GM23248 (cell line): ENCODE data around the gene PTPRN2. TPM values are rescaled to one million over a fixed set of nuclear protein-coding genes. Genes with fewer than 3 reads are reported as not detected.

Experiments
- DNase-seq: peaks from one replicate; pipeline ENCODE4 v3.0.0-alpha.2; 2015
- H2AFZ ChIP-seq: fragments of 200-600 bp; sonication (generic); 2 replicates; pipeline ENCODE4 v1.6.1; 2016; ENCODE audit warnings: antibody characterized with exemption
- H3F3A ChIP-seq: fragments of 200-600 bp; sonication (generic); 2 replicates; pipeline ENCODE4 v1.6.1; 2016; ENCODE audit warnings: mild to moderate bottlenecking, antibody characterized with exemption, mixed run types; ENCODE audit not compliant: insufficient read depth
- H3K27ac ChIP-seq: fragments of 200-600 bp; sonication (generic); 2 replicates; pipeline ENCODE4 v1.5.1; 2016; ENCODE audit warnings: mild to moderate bottlenecking
- H3K27me3 ChIP-seq: fragments of 200-600 bp; sonication (generic); replicated peaks from 2 replicates; pipeline ENCODE4 v1.6.1; 2016; ENCODE audit warnings: mild to moderate bottlenecking; ENCODE audit not compliant: insufficient read depth
- H3K36me3 ChIP-seq: fragments of 200-600 bp; sonication (generic); 2 replicates; pipeline ENCODE4 v1.6.1; 2016; ENCODE audit warnings: low read depth, mild to moderate bottlenecking
- H3K4me1 ChIP-seq: fragments of 200-600 bp; sonication (generic); 2 replicates; pipeline ENCODE4 v1.6.1; 2016; ENCODE audit warnings: mild to moderate bottlenecking; ENCODE audit not compliant: insufficient read depth
- H3K4me2 ChIP-seq: fragments of 200-600 bp; sonication (generic); one replicate; pipeline ENCODE4 v1.6.1; 2016; ENCODE audit warnings: mild to moderate bottlenecking; ENCODE audit not compliant: unreplicated experiment
- H3K4me3 ChIP-seq: fragments of 200-600 bp; sonication (generic); 2 replicates; pipeline ENCODE4 v1.5.1; 2016; ENCODE audit warnings: mild to moderate bottlenecking
- H3K79me2 ChIP-seq: fragments of 200-600 bp; sonication (generic); 2 replicates; pipeline ENCODE4 v1.6.1; 2016; ENCODE audit warnings: mild to moderate bottlenecking; ENCODE audit not compliant: insufficient read depth
- H3K9ac ChIP-seq: fragments of 200-600 bp; sonication (generic); 2 replicates; pipeline ENCODE4 v1.6.1; 2016; ENCODE audit warnings: mild to moderate bottlenecking
- H3K9me2 ChIP-seq: fragments of 200-600 bp; sonication (generic); 2 replicates; pipeline ENCODE4 v1.6.1; 2016; ENCODE audit warnings: mixed run types, mild to moderate bottlenecking, moderate library complexity; ENCODE audit not compliant: insufficient read depth
- H3K9me3 ChIP-seq: fragments of 200-600 bp; sonication (generic); one replicate; pipeline ENCODE4 v1.6.1; 2017; ENCODE audit warnings: low read depth
- H4K20me1 ChIP-seq: fragments of 200-600 bp; sonication (generic); 2 replicates; pipeline ENCODE4 v1.6.0; 2016; ENCODE audit not compliant: insufficient read depth
- EZH2 ChIP-seq: fragments of 200-600 bp; sonication (generic); IDR thresholded peaks from 2 replicates; pipeline ENCODE4 v1.6.1; 2018; ENCODE audit warnings: antibody characterized with exemption, mild to moderate bottlenecking; ENCODE audit not compliant: insufficient read depth, poor library complexity, severe bottlenecking
- EZH2phosphoT487 ChIP-seq: fragments of 200-600 bp; sonication (generic); IDR thresholded peaks from 2 replicates; pipeline ENCODE4 v1.6.1; 2018; ENCODE audit warnings: antibody characterized with exemption, moderate library complexity, mild to moderate bottlenecking, low read depth; ENCODE audit not compliant: insufficient read depth
- WGBS, 2 experiments: methylation state at CpG; one replicate each; pipeline ENCODE4 v1.1.6; 2015 to 2017; ENCODE audit warnings: low lambda C conversion rate in 2 of 2, low coverage in 1 of 2; ENCODE audit errors: missing lambda C conversion rate in 2 of 2; 5-methylcytosine and 5-hydroxymethylcytosine counted together
- in situ Hi-C: fragments of 300-500 bp; cut with MboI; formaldehyde crosslinking; loops from 2 replicates; pipeline ENCODE4 v1.15.0; 2020
- polyA plus RNA-seq: library from polyadenylated mRNA; unstranded; fragments of >200 nt; fragmentation: Nextera tagmentation; extraction: Ambion mirVana; gene quantifications from 2 replicates; pipeline ENCODE4 v1.2.1, GENCODE V29; 2016
- total RNA-seq: library from RNA; depleted of rRNA; stranded (reverse); fragments of >200 nt; shearing (Covaris generic); gene quantifications from 2 replicates; pipeline ENCODE4 v1.2.3, GENCODE V29; 2014

The PTPRN2 gene
- total and polyA plus RNA-seq, 2 experiments from 2014 or later = 0.13 TPM; not detected in 1

- Histone ChIP-seq H3K4me1 (no peaks in the 10 kb centered on the region), H3K4me2 (no peak overlapping the region), H3F3A (no peaks in the 10 kb centered on the region), H3K79me2 (no peaks in the 10 kb centered on the region), H3K36me3 (no peaks in the 10 kb centered on the region), H3K4me3 (no peak overlapping the region), H4K20me1 (no peaks in the 10 kb centered on the region), H3K27me3 (no peaks in the 10 kb centered on the region), H3K9ac (no peak overlapping the region), H2AFZ (no peak overlapping the region), H3K9me3 (no peaks in the 10 kb centered on the region), H3K27ac (no peak overlapping the region), H3K9me2 (no peaks in the 10 kb centered on the region)
- DNase-seq = no peak
- in situ Hi-C loops = no loop called here
- 65 to 74% methylated on average over 17 to 47 of the region's 47 CpGs for WGBS, 2 experiments
- TF ChIP-seq EZH2 = no peak
- TF ChIP-seq EZH2phosphoT487 = no peak
Observed at GRCh38 chr7:157786375-157787274, 801.0 kb downstream of the PTPRN2 start.

- Histone ChIP-seq H2AFZ (no peak overlapping the region), H3K27me3 (no peaks in the 10 kb centered on the region), H3K4me2 (no peak overlapping the region), H3K9ac (no peak overlapping the region), H4K20me1 (no peaks in the 10 kb centered on the region), H3K79me2 (no peaks in the 10 kb centered on the region), H3K27ac (no peak overlapping the region), H3F3A (no peaks in the 10 kb centered on the region), H3K4me1 (no peaks in the 10 kb centered on the region), H3K9me3 (no peaks in the 10 kb centered on the region), H3K36me3 (no peaks in the 10 kb centered on the region), H3K4me3 (no peak overlapping the region), H3K9me2 (no peaks in the 10 kb centered on the region)
- in situ Hi-C loops = no loop called here
- TF ChIP-seq EZH2 (no peak), EZH2phosphoT487 (no peak)
- no peak for DNase-seq
- 49 to 51% methylated on average over 27 to 31 of the region's 32 CpGs for WGBS, 2 experiments
Observed at GRCh38 chr7:157785486-157786186, 802.0 kb downstream of the PTPRN2 start.

GRCh38 chr7:157784979-157785441 is 802.6 kb downstream of the PTPRN2 start:
- Histone ChIP-seq H3K27ac (no peak overlapping the region), H4K20me1 (no peaks in the 10 kb centered on the region), H3K4me2 (no peak overlapping the region), H3K36me3 (no peaks in the 10 kb centered on the region), H3K27me3 (no peaks in the 10 kb centered on the region), H3K9ac (no peak overlapping the region), H3K4me3 (no peak overlapping the region), H3K79me2 (no peaks in the 10 kb centered on the region), H3F3A (no peaks in the 10 kb centered on the region), H2AFZ (no peak overlapping the region), H3K9me2 (no peaks in the 10 kb centered on the region), H3K9me3 (no peaks in the 10 kb centered on the region), H3K4me1 (no peaks in the 10 kb centered on the region)
- in situ Hi-C loops = no loop called here
- DNase-seq = no peak
- 53 to 54% methylated on average over 26 of the region's 26 CpGs for WGBS, 2 experiments
- TF ChIP-seq EZH2 = no peak
- no peak for TF ChIP-seq EZH2phosphoT487

GRCh38 chr7:157784041-157784835 is 803.4 kb downstream of the PTPRN2 start:
- DNase-seq = no peak
- H2AFZ ChIP-seq = no peak overlapping the region
- no peaks in the 10 kb centered on the region for H4K20me1 ChIP-seq
- no peak overlapping the region for H3K27ac ChIP-seq
- no peaks in the 10 kb centered on the region for H3F3A ChIP-seq
- in situ Hi-C loops = no loop called here
- no peak overlapping the region for H3K4me3 ChIP-seq
- no peaks in the 10 kb centered on the region for H3K79me2 ChIP-seq
- H3K9me2 ChIP-seq = no peaks in the 10 kb centered on the region
- no peaks in the 10 kb centered on the region for H3K36me3 ChIP-seq
- H3K4me1 ChIP-seq = no peaks in the 10 kb centered on the region
- no peak overlapping the region for H3K9ac ChIP-seq
- TF ChIP-seq EZH2 = no peak
- no peak for TF ChIP-seq EZH2phosphoT487
- no peaks in the 10 kb centered on the region for H3K27me3 ChIP-seq
- WGBS, 2 experiments = 22 to 23% methylated on average over 26 of the region's 27 CpGs
- no peaks in the 10 kb centered on the region for H3K9me3 ChIP-seq
- H3K4me2 ChIP-seq = no peak overlapping the region
